ENCODE measurements around the gene RRM2.

DNA sequence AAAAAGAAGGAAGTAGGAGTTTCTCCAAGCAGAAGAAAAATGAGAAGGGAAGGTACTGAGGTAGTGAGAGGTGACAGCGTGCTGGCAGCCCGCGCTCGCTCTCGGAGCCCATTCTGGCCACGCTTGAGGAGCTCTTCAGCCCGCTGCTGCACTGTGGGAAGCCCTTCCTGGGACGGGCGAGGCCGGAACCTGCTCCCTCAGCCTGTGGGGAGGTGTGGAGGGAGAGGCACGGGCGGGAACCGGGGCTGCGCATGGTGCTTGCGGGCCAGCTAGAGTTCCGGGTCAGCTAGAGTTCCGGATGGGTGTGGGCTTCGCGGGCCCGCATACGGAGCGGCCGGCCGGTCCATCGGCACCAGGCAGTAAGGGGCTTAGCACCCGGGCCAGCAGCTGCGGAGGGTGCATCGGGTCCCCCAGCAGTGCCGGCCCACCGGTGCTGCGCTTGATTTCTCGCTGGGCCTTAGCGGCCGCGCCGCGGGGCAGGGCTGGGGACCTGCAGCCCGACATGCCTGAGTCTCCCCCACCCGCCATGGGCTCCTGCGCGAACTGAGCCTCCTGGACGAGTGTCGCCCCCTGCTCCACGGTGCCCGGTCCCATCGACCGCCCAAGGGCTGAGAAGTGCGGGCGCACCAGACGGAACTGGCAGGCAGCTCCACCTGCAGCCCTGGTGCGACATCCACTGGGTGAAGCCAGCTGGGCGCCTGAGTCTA lies 31.2 kb upstream of the RRM2 start:
- TF ChIP-seq SRF (IDR thresholded peaks at IDR 0.05; ENCODE audit: low read depth) = no peak
- TF ChIP-seq EZH2phosphoT487 (IDR thresholded peaks at IDR 0.05; ENCODE audit: borderline replicate concordance) = no peak
- TF ChIP-seq, protein P1, sequence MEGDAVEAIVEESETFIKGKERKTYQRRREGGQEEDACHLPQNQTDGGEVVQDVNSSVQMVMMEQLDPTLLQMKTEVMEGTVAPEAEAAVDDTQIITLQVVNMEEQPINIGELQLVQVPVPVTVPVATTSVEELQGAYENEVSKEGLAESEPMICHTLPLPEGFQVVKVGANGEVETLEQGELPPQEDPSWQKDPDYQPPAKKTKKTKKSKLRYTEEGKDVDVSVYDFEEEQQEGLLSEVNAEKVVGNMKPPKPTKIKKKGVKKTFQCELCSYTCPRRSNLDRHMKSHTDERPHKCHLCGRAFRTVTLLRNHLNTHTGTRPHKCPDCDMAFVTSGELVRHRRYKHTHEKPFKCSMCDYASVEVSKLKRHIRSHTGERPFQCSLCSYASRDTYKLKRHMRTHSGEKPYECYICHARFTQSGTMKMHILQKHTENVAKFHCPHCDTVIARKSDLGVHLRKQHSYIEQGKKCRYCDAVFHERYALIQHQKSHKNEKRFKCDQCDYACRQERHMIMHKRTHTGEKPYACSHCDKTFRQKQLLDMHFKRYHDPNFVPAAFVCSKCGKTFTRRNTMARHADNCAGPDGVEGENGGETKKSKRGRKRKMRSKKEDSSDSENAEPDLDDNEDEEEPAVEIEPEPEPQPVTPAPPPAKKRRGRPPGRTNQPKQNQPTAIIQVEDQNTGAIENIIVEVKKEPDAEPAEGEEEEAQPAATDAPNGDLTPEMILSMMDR (IDR thresholded peaks at IDR 0.05 in 2 of 3, conservative IDR thresholded peaks at IDR 0.05 in 1 of 3; ENCODE audit: borderline replicate concordance in 1 of 3, insufficient read depth in 1 of 3, low read depth in 2 of 3, low read length in 2 of 3) = no peak
- no peak for TF ChIP-seq POLR2A (IDR thresholded peaks at IDR 0.05; ENCODE audit: borderline replicate concordance, extremely low read depth, insufficient read depth, insufficient read length)

Data from HCT116 (cell line).